ENCODE data around the gene POLD1. TPM values are rescaled to one million over a fixed set of nuclear protein-coding genes. Genes with fewer than 3 reads are reported as not detected.
"Not testable (repeated sequence)": the region's sequence is repeated elsewhere in the genome, so short reads cannot be mapped to it uniquely, and the experiment has no call there.

POLD1 gene
- total RNA-seq, 2 donors from 2014 or later = 23.5 to 26.6 TPM

DNA sequence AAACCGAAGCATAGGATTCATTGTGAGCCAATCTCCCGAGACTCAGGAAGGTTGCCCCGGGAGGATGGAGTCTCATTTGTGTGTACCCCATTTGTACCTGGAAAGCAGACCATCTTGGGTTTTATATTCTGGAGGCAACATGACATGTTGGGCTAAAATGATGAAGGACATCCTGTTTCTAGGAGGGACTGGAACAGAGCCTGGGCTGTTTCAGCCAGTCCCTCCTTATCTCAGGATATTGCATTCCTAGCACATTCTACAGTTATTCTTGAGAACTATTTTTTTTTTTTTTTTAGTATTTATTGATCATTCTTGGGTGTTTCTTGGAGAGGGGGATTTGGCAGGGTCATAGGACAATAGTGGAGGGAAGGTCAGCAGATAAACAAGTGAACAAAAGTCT is 6.1 kb downstream of the POLD1 start:
- not testable (repeated sequence) for H3K27ac Mint-ChIP-seq; H3K27me3 Mint-ChIP-seq; H3K4me1 Mint-ChIP-seq; H3K9me3 ChIP-seq (ENCODE audit: control insufficient read depth, low read length, poor library complexity, severe bottlenecking); H3K4me3 Mint-ChIP-seq; H3K36me3 Mint-ChIP-seq (ENCODE audit: low read depth); ATAC-seq; DNase-seq

DNA sequence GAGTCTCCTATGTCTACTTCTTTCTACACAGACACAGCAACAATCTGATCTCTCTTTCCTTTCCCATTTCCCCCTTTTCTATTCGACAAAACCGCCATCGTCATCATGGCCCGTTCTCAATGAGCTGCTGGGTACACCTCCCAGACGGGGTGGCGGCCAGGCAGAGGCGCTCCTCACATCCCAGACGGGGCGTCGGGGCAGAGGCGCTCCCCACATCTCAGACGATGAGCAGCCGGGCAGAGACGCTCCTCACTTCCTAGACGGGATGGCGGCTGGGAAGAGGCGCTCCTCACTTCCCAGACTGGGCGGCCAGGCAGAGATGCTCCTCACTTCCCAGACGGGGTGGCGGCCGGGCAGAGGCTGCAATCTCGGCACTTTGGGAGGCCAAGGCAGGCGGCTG is 6.8 kb downstream of the POLD1 start:
- DNase-seq; H3K4me3 Mint-ChIP-seq; H3K27ac Mint-ChIP-seq; H3K9me3 ChIP-seq (ENCODE audit: control insufficient read depth, low read length, poor library complexity, severe bottlenecking); H3K4me1 Mint-ChIP-seq; H3K27me3 Mint-ChIP-seq; H3K36me3 Mint-ChIP-seq (ENCODE audit: low read depth); ATAC-seq: not testable (repeated sequence)

DNA sequence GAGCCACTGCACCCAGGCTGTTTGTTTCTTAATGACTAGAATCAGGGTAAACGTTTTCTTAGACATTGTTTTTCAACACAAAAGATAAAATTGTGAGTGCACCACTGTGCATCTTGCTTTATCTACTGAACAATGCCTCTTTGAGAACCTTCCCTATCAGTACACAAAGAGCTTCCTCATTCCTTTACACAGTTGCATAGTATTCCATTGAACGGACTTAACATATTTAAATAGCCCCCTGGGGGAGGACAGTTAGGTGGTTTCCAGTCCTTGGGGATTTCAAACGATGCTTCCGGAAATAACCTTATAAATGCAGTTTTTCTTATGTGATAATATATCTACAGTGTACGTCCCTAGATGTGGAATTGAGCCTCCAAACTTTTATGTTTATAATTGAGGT is 8.6 kb downstream of the POLD1 start:
- Mint-ChIP-seq H3K27me3 (no peaks in the 10 kb centered on the region), H3K4me1 (peaks cover 4% of the 10 kb centered on the region), H3K27ac (no peak overlapping the region), H3K36me3 (ENCODE audit: low read depth) (peaks cover 2% of the 10 kb centered on the region), H3K4me3 (no peak overlapping the region)
- no peak for ATAC-seq
- no peak for DNase-seq
- no peaks in the 10 kb centered on the region for H3K9me3 ChIP-seq (ENCODE audit: control insufficient read depth, low read length, poor library complexity, severe bottlenecking)

DNA sequence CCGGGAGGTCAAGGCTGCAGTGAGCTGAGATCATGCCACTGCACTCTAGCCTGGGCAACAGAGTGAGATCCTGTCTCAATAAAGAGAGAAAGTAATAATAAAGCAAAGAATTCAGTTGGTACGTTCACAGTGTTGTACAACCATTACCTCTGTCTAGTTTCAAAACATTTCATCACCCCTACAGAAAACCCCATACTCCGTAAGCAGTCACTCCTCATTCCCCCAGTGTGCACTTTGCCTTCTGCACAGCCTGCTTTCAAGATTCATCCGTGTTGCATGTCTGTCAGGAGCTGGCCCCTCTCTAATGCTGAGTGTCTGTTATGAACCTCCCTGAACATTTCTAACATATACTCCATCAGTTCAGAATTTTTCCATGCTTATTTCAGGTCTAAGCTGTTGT is 9.4 kb downstream of the POLD1 start:
- Mint-ChIP-seq H3K36me3 (ENCODE audit: low read depth) (peaks cover 4% of the 10 kb centered on the region), H3K27ac (no peak overlapping the region), H3K27me3 (no peaks in the 10 kb centered on the region), H3K4me1 (peaks cover 6% of the 10 kb centered on the region), H3K4me3 (no peak overlapping the region)
- DNase-seq (no peak), ATAC-seq (no peak)
- no peaks in the 10 kb centered on the region for H3K9me3 ChIP-seq (ENCODE audit: control insufficient read depth, low read length, poor library complexity, severe bottlenecking)

DNA sequence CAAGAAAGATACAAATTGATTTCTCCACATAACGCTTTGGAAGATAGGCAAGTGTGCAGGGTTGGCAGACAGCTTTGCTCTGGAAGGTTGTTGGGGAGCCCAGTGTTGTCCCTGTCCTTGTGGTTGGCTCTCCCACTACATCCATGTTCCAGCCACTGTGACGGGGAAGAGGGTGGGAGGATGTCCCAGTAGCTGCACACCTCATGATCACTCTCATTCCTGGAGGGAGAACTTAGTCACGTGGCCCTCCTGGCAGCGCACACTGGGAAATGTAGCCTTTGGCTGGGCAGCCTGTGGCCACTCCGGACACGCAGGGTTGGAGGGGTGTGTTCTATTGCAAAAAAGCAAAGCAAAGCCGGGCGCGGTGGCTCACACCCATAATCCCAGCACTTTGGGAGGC is 9.9 kb downstream of the POLD1 start:
- ATAC-seq = no peak
- H3K4me3 Mint-ChIP-seq = no peak overlapping the region
- peaks cover 6% of the 10 kb centered on the region for H3K4me1 Mint-ChIP-seq
- no peak overlapping the region for H3K27ac Mint-ChIP-seq
- no peaks in the 10 kb centered on the region for H3K9me3 ChIP-seq (ENCODE audit: control insufficient read depth, low read length, poor library complexity, severe bottlenecking)
- peaks cover 4% of the 10 kb centered on the region for H3K36me3 Mint-ChIP-seq (ENCODE audit: low read depth)
- no peak for DNase-seq
- no peaks in the 10 kb centered on the region for H3K27me3 Mint-ChIP-seq

DNA sequence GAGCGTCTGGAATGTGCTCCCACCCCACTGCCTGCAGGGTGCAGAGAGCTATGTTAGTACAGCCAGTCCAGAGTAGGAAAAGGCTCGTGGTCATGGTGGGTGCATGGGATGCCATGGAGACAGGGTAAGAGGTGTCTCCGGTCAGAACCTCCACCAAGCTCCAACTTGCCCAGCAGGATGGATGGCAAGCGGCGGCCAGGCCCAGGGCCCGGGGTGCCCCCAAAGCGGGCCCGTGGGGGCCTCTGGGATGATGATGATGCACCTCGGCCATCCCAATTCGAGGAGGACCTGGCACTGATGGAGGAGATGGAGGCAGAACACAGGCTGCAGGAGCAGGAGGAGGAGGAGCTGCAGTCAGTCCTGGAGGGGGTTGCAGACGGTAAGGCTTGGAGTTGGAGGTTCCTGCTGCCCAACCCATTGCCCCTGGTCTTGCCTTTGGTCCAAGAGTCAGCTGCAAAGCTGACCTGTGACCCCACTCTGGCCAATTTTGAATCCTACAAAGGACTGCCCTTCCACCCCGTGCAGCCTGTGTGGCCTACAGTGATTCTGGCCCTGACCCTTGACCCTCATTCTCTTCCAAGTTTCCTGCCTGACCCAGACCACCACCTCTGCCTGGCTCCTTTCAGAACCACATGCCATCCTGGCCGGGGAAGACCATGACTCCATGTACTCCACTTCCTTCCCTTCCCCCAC is 14.7 kb downstream of the POLD1 start:
- ATAC-seq (no peak), DNase-seq (no peak)
- no peaks in the 10 kb centered on the region for H3K9me3 ChIP-seq (ENCODE audit: control insufficient read depth, low read length, poor library complexity, severe bottlenecking)
- Mint-ChIP-seq H3K27me3 (no peaks in the 10 kb centered on the region), H3K27ac (peak overlapping the region; percentile 16), H3K36me3 (ENCODE audit: low read depth) (peaks cover 4% of the 10 kb centered on the region), H3K4me3 (no peak overlapping the region), H3K4me1 (peaks cover 6% of the 10 kb centered on the region)

DNA sequence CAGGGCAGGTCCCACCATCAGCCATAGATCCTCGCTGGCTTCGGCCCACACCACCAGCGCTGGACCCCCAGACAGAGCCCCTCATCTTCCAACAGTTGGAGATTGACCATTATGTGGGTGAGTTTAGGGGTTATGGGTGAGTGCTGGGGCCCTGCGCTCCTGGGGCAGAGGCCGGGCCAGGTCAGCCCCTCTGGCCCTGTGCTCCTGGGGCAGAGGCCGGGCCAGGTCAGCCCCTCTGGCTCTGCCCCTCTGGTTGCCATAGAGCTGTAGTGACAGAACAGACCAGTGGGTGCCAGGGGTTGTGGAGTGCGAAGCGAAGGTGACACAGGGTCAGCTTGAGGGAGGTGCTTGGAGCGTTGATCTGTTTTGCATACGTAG is 15.2 kb downstream of the POLD1 start:
- H3K27ac Mint-ChIP-seq = no peak overlapping the region
- H3K27me3 Mint-ChIP-seq = no peaks in the 10 kb centered on the region
- no peaks in the 10 kb centered on the region for H3K9me3 ChIP-seq (ENCODE audit: control insufficient read depth, low read length, poor library complexity, severe bottlenecking)
- H3K36me3 Mint-ChIP-seq (ENCODE audit: low read depth) = peaks cover 4% of the 10 kb centered on the region
- DNase-seq (no peak), ATAC-seq (no peak)
- no peak overlapping the region for H3K4me3 Mint-ChIP-seq
- peaks cover 6% of the 10 kb centered on the region for H3K4me1 Mint-ChIP-seq

DNA sequence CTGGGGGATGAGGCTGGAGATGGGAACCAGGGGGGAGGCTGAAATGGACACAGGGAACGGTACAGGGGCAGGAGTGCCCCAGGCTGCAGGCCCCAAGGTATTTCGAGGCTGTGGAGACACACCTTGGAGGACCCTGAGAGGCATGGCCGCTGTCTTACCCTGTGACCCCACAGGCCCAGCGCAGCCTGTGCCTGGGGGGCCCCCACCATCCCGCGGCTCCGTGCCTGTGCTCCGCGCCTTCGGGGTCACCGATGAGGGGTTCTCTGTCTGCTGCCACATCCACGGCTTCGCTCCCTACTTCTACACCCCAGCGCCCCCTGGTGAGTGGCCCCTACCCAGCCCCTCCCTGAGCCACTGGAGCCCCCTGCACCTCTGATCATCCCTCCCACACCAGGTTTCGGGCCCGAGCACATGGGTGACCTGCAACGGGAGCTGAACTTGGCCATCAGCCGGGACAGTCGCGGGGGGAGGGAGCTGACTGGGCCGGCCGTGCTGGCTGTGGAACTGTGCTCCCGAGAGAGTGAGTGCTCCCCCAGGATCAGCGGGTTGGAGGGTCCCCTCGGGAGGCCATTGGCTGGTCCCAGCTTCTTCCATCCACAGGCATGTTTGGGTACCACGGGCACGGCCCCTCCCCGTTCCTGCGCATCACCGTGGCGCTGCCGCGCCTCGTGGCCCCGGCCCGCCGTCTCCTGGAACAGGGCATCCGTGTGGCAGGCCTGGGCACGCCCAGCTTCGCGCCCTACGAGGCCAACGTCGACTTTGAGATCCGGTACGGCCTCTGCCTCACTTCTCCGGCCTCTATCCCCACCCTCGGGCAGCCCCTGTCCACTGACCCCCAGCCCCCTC is 17.7 kb downstream of the POLD1 start:
- no peak for ATAC-seq
- no peaks in the 10 kb centered on the region for H3K9me3 ChIP-seq (ENCODE audit: control insufficient read depth, low read length, poor library complexity, severe bottlenecking)
- Mint-ChIP-seq H3K4me3 (no peak overlapping the region), H3K27me3 (no peaks in the 10 kb centered on the region), H3K36me3 (ENCODE audit: low read depth) (peaks cover 6% of the 10 kb centered on the region), H3K4me1 (peaks cover 6% of the 10 kb centered on the region), H3K27ac (no peak overlapping the region)
- no peak for DNase-seq

DNA sequence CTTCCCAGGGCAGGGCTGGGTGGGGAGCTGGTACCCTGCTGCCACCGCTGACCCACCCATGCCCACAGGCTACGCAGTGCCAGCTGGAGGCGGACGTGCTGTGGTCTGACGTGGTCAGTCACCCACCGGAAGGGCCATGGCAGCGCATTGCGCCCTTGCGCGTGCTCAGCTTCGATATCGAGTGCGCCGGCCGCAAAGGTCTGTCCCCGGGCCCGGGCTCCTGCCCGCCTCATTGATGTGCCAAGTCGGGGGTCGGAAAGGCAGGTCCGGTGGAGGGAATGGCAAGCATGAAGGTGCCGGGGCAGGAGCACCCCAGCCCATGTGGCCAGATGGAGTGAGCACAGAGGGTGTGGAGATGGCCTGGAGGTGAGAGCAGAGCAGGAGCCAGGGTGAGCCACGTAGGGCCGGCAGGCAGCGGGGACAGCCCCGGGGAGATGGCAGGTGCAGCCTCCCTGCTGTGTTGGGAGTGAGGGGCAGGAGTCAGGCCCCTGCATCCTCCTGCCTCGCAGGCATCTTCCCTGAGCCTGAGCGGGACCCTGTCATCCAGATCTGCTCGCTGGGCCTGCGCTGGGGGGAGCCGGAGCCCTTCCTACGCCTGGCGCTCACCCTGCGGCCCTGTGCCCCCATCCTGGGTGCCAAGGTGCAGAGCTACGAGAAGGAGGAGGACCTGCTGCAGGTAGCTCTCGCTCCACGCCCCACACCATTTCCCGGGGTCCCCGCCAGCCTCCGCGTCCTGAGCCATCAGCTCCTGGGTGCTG is 18.6 kb downstream of the POLD1 start:
- Mint-ChIP-seq H3K36me3 (ENCODE audit: low read depth) (peaks cover 6% of the 10 kb centered on the region), H3K4me1 (peaks cover 6% of the 10 kb centered on the region), H3K4me3 (no peak overlapping the region), H3K27ac (no peak overlapping the region), H3K27me3 (no peaks in the 10 kb centered on the region)
- DNase-seq = no peak
- ATAC-seq = no peak
- H3K9me3 ChIP-seq (ENCODE audit: control insufficient read depth, low read length, poor library complexity, severe bottlenecking) = no peaks in the 10 kb centered on the region

DNA sequence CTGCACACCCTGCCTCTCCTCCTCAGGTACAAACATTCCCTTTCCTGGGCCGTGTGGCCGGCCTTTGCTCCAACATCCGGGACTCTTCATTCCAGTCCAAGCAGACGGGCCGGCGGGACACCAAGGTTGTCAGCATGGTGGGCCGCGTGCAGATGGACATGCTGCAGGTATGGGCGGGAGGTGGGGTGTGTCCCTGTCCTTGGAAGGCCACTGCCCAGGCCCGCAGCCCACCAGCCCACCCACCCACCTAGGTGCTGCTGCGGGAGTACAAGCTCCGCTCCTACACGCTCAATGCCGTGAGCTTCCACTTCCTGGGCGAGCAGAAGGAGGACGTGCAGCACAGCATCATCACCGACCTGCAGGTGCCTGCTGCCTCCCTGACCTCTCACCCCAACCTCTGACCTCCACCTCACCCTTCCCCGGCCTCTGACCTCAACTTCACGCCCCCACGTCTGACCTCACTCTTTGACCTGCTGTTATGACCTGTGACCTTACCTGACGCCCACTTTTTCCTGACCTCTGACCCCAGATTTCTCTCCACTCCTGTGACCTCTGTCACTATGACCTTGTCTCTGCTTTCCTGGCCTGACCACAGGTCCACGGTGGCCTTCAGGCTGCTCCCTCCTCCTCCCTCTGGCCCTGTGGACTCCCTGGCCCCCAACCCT is 22.1 kb downstream of the POLD1 start:
- H3K9me3 ChIP-seq (ENCODE audit: control insufficient read depth, low read length, poor library complexity, severe bottlenecking) = no peaks in the 10 kb centered on the region
- Mint-ChIP-seq H3K4me1 (peaks cover 2% of the 10 kb centered on the region), H3K36me3 (ENCODE audit: low read depth) (peaks cover 2% of the 10 kb centered on the region), H3K27me3 (no peaks in the 10 kb centered on the region), H3K27ac (no peak overlapping the region), H3K4me3 (no peak overlapping the region)
- ATAC-seq = no peak
- no peak for DNase-seq

DNA sequence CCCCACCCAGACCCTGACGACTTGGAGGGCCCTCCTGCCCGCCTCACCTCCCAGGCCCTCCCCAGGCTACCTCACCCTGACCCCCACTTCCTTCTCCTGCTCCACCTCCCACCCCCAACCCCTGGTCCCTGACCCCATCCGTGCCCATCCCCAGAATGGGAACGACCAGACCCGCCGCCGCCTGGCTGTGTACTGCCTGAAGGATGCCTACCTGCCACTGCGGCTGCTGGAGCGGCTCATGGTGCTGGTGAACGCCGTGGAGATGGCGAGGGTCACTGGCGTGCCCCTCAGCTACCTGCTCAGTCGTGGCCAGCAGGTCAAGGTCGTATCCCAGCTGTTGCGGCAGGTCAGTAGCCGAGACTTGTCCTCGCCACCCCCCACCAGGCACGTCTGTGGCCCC is 22.7 kb downstream of the POLD1 start:
- Mint-ChIP-seq H3K4me3 (no peak overlapping the region), H3K27me3 (no peaks in the 10 kb centered on the region), H3K4me1 (peaks cover 2% of the 10 kb centered on the region), H3K27ac (no peak overlapping the region), H3K36me3 (ENCODE audit: low read depth) (peaks cover 2% of the 10 kb centered on the region)
- DNase-seq (no peak), ATAC-seq (no peak)
- no peaks in the 10 kb centered on the region for H3K9me3 ChIP-seq (ENCODE audit: control insufficient read depth, low read length, poor library complexity, severe bottlenecking)

DNA sequence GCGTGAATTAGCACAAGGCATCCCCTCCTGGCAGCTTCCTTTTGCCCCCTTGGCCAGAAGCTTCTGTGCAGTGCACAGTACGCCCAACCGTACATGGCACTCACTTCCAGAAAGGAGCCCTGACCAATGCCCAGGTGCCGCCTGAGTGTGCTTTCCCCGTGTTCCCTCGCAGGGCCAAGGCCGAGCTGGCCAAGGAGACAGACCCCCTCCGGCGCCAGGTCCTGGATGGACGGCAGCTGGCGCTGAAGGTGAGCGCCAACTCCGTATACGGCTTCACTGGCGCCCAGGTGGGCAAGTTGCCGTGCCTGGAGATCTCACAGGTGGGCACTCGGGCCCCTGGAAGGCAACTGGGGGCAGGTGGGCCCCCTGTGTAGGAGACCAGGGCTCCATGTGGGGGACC is 25.2 kb downstream of the POLD1 start:
- no peak overlapping the region for H3K27ac Mint-ChIP-seq
- ATAC-seq (no peak), DNase-seq (no peak)
- H3K27me3 Mint-ChIP-seq = no peaks in the 10 kb centered on the region
- no peak overlapping the region for H3K4me3 Mint-ChIP-seq
- peaks cover 2% of the 10 kb centered on the region for H3K4me1 Mint-ChIP-seq
- peaks cover 2% of the 10 kb centered on the region for H3K36me3 Mint-ChIP-seq (ENCODE audit: low read depth)
- no peaks in the 10 kb centered on the region for H3K9me3 ChIP-seq (ENCODE audit: control insufficient read depth, low read length, poor library complexity, severe bottlenecking)

DNA sequence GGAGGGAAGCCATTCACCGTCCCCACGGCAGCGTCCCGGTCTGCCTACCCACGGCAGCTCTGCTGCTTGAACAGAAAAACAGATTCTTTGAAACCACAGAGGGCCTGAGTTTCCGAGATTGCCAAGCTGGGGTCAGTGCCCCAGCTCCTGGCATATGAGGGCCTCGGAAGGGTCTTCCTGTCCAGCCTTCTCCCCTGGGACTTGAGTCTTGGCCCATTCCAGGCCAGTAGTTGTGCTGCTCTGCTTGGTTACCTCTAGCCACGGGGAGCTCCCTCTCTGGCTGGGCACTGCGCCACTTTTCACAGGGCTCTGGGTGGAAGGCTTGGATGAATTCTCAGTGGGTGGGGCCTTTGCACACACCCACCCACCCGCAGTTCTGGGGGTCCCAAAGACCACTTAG is 26.0 kb downstream of the POLD1 start:
- ATAC-seq (no peak), DNase-seq (no peak)
- no peaks in the 10 kb centered on the region for H3K9me3 ChIP-seq (ENCODE audit: control insufficient read depth, low read length, poor library complexity, severe bottlenecking)
- Mint-ChIP-seq H3K4me1 (peaks cover 5% of the 10 kb centered on the region), H3K4me3 (no peak overlapping the region), H3K27ac (no peak overlapping the region), H3K27me3 (no peaks in the 10 kb centered on the region), H3K36me3 (ENCODE audit: low read depth) (peaks cover 2% of the 10 kb centered on the region)
